ENCODE measurements around the gene GTF2H2.
"Not testable (repeated sequence)": the region's sequence is repeated elsewhere in the genome, so short reads cannot be mapped to it uniquely, and the experiment has no call there.

GTF2H2 gene
- total RNA-seq = 4.5 reads per million, percentile 18 among the genes with 10 or more reads in this experiment

- not testable (repeated sequence) for DNase-seq
These were observed at the start of gene GTF2H2 for GRCh38 chr5:71067262-71067928. TSS of gene GTF2H2 (minus strand) at chr5:71067676. CDS start at chr5:71062763, 4,913 bp downstream.

DNA sequence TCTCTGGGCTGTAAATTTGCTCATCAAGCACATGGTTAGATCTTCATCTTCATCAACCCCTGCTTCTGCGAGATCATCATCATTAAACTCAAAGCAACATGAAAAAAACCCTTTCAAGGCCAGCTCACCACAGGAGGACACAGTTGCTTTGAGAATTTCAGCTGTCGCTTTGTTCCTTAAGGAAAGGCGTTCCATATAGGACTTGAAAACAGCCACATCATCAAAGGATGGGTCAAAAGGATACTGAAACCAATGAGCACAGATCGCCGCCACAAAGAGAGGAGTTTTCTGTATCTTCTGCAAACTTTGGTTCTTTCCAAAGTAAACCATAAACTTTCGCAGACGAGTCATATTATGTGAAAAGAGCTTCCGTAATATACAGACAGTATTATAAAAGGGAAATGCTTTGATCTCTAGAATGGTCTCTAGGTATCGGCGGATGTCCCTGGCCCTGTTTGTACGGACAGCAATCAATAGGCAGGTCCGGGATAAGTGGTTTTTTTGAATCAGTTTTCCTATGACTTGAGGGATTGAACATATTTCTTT lies 42.3 kb upstream of the GTF2H2 start:
- DNase-seq = not testable (repeated sequence)

DNA sequence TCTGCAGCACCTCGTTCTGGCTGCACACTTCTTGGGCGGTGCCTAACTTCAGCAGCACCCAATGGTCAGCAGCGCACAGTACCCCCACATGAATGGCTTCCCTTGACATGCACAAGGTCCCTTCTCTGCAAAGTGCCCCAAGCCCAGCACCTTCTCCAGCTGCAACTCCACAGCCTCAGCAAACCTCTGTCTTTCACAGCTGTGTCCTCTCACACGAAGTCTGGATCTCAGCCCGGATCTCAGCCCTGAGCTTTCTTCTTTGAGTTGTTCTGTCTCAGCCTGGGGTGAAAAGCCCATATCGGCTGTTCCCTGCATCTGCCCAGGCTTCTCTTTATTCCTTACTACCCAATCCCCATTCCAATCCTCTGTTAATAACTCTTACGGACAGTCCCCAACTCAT lies 32.5 kb upstream of the GTF2H2 start:
- not testable (repeated sequence) for DNase-seq

GRCh38 chr5:71097930-71098203 lies 30.4 kb upstream of the GTF2H2 start:
- not testable (repeated sequence) for DNase-seq

DNA sequence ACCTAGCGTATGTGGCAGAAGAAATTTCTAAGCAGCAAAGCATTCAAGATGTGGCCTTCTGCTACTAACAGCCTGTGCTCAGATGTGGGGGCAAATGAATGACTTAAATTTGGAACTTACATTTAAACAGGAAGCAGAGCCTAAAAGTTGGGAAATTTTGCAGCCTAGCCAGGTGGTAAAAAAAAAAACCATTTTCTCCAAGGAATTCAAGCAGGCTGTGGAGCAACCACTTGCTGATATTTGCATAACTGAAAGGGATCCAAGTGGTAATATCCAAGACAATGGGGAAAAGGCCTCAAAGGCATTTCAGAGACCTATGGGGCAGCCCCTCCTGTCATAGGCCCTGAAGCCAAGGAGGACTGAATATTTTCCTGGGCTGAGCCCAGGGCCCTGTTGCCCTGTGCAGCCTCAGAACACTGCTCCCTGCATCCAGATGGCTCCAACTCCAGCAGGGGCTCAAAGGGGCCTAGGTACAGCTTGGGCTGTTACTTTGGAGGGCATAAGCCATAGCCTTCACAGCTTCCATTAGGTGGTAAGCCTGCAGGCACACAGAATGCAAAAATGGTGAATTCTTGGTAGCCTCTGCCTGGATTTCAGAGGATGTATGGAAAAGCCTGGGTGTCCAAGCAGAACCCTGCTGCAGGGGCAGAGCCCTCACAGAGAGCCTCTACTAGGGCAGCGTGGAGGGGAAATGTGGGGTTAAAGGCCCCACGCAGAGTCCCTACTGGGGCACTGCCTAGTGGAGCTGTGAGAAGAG lies 29.9 kb upstream of the GTF2H2 start:
- DNase-seq = not testable (repeated sequence)

DNA sequence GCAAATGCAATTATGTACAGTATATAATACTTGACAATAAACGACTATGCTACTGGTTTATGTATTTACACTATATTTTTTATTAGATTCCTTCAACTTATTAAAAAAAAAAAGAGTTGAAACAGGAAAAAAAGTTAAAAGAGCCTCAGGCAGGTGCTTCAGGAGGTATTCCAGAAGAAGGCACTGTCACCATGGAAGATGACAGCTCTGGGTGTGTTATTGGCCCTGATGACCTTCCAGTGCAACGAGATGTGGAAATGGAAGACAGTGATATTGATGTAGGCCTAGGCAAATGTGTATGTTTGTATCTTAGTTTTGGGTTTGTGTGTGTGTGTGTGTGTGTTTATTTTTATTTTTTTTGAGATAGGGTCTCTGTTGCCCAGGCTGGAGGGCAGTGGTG lies 22.3 kb upstream of the GTF2H2 start:
- not testable (repeated sequence) for DNase-seq

DNA sequence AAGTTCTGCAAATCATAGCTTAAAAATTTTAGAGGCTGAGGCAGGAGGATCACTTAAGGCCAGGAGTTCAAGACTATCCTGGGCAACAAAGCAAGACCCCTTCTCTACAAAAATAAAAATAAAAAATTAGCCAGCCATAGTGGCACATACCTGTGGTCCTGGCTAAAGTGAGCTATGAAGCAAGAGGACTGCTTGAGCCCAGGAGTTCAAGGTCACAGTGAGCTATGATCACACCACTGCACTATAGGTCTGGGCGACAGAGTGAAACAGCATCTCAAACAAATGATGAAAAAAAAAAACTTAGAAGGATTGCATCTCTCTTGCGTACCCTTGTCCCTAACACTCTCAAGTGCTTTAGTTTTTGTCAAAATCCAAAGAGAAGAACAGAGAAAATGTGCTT lies 21.3 kb upstream of the GTF2H2 start:
- not testable (repeated sequence) for DNase-seq

DNA sequence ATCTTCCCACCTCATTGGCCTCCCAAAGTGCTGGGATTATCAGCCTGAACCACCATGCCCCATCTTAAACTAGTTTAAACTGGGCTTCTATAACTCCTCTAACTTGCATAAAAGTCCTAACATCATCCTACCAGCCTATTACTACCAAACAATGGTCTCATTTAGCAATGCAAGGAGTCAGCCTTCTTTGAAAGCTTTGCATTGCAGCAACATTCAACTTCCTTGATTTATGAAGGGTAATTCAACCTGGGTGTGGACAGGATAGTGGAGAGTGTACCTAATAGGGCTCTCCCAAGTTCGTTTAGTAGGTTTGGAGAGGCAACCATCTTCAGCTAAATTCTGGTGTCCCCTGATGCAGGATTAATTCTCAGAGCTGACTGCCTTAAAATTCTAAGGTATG lies 18.7 kb upstream of the GTF2H2 start:
- DNase-seq = not testable (repeated sequence)

DNA sequence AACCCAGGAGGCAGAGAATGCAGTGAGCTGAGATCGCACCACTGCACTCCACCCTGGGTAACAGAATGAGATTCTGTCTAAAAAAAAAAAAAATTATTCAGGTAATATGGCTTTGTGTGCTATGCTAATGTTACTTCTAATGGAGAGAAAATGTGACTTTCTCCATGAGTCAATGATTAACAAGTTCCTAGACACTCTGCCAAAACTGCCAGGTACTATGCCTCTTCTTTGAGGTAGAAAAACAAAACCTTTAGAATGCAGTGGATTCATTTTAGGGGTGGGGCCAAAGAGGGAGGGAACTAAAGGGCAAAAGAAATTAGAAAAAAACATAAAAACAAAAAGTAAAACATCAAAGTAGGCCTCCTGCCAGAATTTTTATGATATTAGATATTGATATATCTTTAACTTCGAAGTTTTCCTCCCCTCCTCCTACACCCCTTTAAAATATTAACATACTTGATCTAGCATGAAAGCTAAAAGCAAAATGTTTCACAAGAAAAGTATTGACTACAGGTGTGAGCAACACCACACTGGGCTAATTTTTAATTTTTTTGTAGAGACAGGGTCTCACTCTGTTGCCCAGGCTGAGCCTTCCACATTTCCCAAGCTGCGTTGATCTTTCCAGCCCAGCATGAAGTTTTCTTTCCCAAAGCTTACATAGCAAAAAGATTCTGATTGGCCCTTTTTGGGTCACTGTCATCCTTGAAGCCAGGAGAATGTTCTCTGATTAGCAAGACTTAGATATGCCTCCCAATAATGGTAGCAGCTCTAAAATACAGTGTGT lies 17.0 kb upstream of the GTF2H2 start:
- DNase-seq = not testable (repeated sequence)

GRCh38 chr5:71082898-71083297 lies 15.4 kb upstream of the GTF2H2 start:
- not testable (repeated sequence) for DNase-seq

- not testable (repeated sequence) for DNase-seq
These were observed 14.9 kb upstream of the GTF2H2 start for GRCh38 chr5:71082340-71082739.

GRCh38 chr5:71061322-71061721 lies 6.2 kb downstream of the GTF2H2 start:
- not testable (repeated sequence) for DNase-seq

DNA sequence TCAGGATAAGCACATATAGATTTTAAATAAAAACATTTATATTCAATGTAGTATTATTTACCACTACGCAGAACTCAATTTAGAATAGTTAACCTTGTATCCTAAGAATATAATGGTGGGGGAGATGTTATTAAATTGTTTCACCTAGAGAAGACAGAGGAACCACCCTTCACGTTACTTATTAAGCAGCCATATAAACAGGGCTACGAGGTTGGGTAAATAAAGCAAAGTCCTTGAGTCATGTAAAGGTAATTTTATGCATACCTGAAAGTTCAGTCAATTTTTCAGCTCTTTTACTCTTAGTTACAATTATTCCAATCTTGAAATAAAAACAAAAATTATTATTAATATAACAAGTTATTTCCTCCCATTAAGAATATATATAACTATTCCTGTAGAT lies 8.1 kb downstream of the GTF2H2 start:
- DNase-seq = not testable (repeated sequence)

GRCh38 chr5:71044808-71045207 lies 22.7 kb downstream of the GTF2H2 start:
- not testable (repeated sequence) for DNase-seq

GRCh38 chr5:71044128-71044527 lies 23.3 kb downstream of the GTF2H2 start:
- not testable (repeated sequence) for DNase-seq

- DNase-seq = not testable (repeated sequence)
These were observed 36.3 kb downstream of the GTF2H2 start for GRCh38 chr5:71031046-71031776.

- DNase-seq = not testable (repeated sequence)
These were observed 42.1 kb downstream of the GTF2H2 start, which contains the start of gene NAIP for GRCh38 chr5:71025289-71025953. TSS of gene NAIP (minus strand) at chr5:71025339. CDS start at chr5:71012915, 12,424 bp downstream.

GRCh38 chr5:71020643-71021042 lies 46.8 kb downstream of the GTF2H2 start:
- not testable (repeated sequence) for DNase-seq

- DNase-seq = not testable (repeated sequence)
These were observed 49.0 kb downstream of the GTF2H2 start for GRCh38 chr5:71018376-71019005.

- no peak for DNase-seq
These were observed 53.3 kb downstream of the GTF2H2 start for GRCh38 chr5:71014176-71014575.

DNA sequence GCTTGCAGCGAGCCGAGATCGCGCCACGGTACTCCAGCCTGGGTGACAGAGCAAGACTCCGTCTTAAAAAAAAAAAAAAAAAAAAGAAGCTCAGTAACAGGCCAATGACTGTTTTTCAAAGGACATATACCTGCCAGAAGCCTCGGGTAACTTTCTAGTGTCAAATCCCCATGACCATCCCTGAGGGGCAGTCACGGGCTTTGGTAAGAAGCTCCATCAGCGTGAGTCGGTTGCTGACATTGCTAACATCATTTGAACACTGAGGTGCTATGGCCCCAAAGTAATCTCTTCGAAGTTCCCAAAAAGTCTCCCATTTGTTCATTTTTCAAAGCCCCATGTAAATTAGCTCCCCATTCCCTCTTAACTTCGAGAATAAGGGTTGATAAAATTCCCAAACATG lies 53.9 kb downstream of the GTF2H2 start:
- DNase-seq = no peak
